ENCODE results near the gene CYBA. TPM values are rescaled to one million over a fixed set of nuclear protein-coding genes. Genes with fewer than 3 reads are reported as not detected.

Gene CYBA
- polyA plus RNA-seq, 1 experiment: 53.6 TPM

- POLR2A ChIA-PET: no interaction called here
Observed at GRCh38 chr16:88646345-88647034, 4.4 kb downstream of the CYBA start.

GRCh38 chr16:88645941-88646340 lies 4.9 kb downstream of the CYBA start:
- POLR2A ChIA-PET: no interaction called here

More at GRCh38 chr16:88646345-88647034, 4.4 kb downstream of the CYBA start:
- H3K27me3 ChIP-seq (ENCODE audit: control insufficient read depth, insufficient read depth, low read length): no peaks in the 10 kb centered on the region
- CTCF ChIA-PET: no interaction called here
- H3K27ac ChIP-seq (ENCODE audit: low read depth, low read length): no peak overlapping the region
- TF ChIP-seq CTCF (IDR thresholded peaks at IDR 0.05; ENCODE audit: low read depth, low read length): no peak
- no peak for DNase-seq (ENCODE audit: low read depth, low spot score)
- H3K4me3 ChIP-seq (ENCODE audit: low read depth, low read length): no peak overlapping the region
- H3K9me3 ChIP-seq (ENCODE audit: control insufficient read depth, insufficient read depth, low read length): no peaks in the 10 kb centered on the region; the same call in 1 of the 2 replicates

GRCh38 chr16:88645455-88645854 lies 5.4 kb downstream of the CYBA start:
- DNase-seq (ENCODE audit: low read depth, low spot score): no peak
- peaks cover 4% of the 10 kb centered on the region for H3K27me3 ChIP-seq (ENCODE audit: control insufficient read depth, insufficient read depth, low read length)
- H3K9me3 ChIP-seq (ENCODE audit: control insufficient read depth, insufficient read depth, low read length): no peaks in the 10 kb centered on the region; the same call in 1 of the 2 replicates
- CTCF ChIA-PET: no interaction called here
- H3K4me3 ChIP-seq (ENCODE audit: low read depth, low read length): no peak overlapping the region
- no peak for TF ChIP-seq CTCF (IDR thresholded peaks at IDR 0.05; ENCODE audit: low read depth, low read length)
- H3K27ac ChIP-seq (ENCODE audit: low read depth, low read length): no peak overlapping the region
- POLR2A ChIA-PET: no interaction called here

More at GRCh38 chr16:88645941-88646340, 4.9 kb downstream of the CYBA start:
- Histone ChIP-seq H3K9me3 (ENCODE audit: control insufficient read depth, insufficient read depth, low read length) (no peaks in the 10 kb centered on the region; the same call in 1 of the 2 replicates), H3K4me3 (ENCODE audit: low read depth, low read length) (no peak overlapping the region), H3K27me3 (ENCODE audit: control insufficient read depth, insufficient read depth, low read length) (no peaks in the 10 kb centered on the region), H3K27ac (ENCODE audit: low read depth, low read length) (no peak overlapping the region)
- TF ChIP-seq CTCF (IDR thresholded peaks at IDR 0.05; ENCODE audit: low read depth, low read length): no peak
- CTCF ChIA-PET: no interaction called here
- no peak for DNase-seq (ENCODE audit: low read depth, low spot score)

DNA sequence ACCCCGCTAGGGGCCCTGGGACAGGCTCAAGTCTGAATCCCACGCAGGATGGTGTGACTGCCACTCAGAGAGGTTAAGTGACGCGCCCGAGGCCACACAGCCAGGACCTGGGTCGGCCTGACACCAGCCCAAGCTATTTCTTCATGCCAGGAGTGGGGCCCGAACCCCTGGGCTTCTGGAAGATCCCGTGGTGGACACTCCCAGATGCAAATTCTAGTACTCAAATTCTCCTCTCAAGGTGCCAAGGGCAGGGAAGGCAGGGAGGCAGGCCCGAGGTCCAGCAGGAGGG lies 7.3 kb downstream of the CYBA start:
- no peak overlapping the region for H3K27ac ChIP-seq (ENCODE audit: low read depth, low read length)
- H3K9me3 ChIP-seq (ENCODE audit: control insufficient read depth, insufficient read depth, low read length): no peaks in the 10 kb centered on the region; the same call in 1 of the 2 replicates
- no peak for TF ChIP-seq CTCF (IDR thresholded peaks at IDR 0.05; ENCODE audit: low read depth, low read length)
- ChIA-PET POLR2A (no interaction called here), CTCF (no interaction called here)
- no peak for DNase-seq (ENCODE audit: low read depth, low spot score)
- peaks cover 23% of the 10 kb centered on the region for H3K27me3 ChIP-seq (ENCODE audit: control insufficient read depth, insufficient read depth, low read length)
- no peak overlapping the region for H3K4me3 ChIP-seq (ENCODE audit: low read depth, low read length)

DNA sequence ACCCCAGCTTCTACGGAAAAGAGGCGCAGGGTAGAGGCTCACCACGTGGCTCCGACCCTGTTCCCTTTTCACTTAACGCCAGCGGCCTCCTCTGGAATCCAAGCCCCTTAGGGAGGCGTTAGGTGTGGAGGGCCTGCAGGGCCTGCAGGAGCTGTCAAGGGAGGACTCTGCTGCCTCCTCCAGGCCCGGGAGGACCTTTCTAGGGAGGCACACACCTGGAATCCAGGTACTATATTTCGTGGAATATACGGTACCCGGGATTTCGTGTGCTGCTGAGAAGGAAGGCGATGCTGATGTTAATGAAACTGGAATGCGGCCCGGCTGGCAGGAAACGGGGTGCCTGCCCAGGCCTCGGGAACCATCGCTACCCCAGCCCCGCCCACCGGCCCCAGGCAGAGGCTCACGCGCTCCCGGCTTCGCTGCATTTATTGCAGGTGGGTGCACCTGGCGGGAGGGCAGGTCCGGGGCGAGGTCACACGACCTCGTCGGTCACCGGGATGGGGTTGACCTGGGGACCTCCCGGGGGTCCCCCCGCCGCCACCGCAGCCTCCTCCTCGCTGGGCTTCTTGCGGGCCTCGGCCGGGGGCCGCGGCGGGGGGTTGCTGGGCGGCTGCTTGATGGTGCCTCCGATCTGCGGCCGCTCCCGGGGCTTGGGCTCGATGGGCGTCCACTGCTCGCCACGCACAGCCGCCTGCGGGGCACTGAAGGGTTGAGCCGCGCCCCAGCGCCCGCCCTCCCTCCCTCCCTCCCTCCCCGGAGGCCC lies 7.8 kb downstream of the CYBA start:
- Histone ChIP-seq H3K9me3 (ENCODE audit: control insufficient read depth, insufficient read depth, low read length) (peaks cover 3% of the 10 kb centered on the region; the same call in 1 of the 2 replicates), H3K27ac (ENCODE audit: low read depth, low read length) (no peak overlapping the region), H3K27me3 (ENCODE audit: control insufficient read depth, insufficient read depth, low read length) (peaks cover 27% of the 10 kb centered on the region), H3K4me3 (ENCODE audit: low read depth, low read length) (no peak overlapping the region)
- CTCF ChIA-PET: no interaction called here
- POLR2A ChIA-PET: no interaction called here
- no peak for TF ChIP-seq CTCF (IDR thresholded peaks at IDR 0.05; ENCODE audit: low read depth, low read length)
- DNase-seq (ENCODE audit: low read depth, low spot score): no peak
